CD14-positive monocyte (primary cell): ENCODE measurements around the gene HAUS5. TPM values are rescaled to one million over a fixed set of nuclear protein-coding genes. Genes with fewer than 3 reads are reported as not detected.

Source experiments
- DNase-seq, 3 donors: peaks; one replicate each; pipeline ENCODE4 v3.0.0-alpha.2; 2011 to 2022
- H2AFZ ChIP-seq: 2 replicates; pipeline ENCODE4 v1.6.0; 2012; ENCODE audit warnings: mild to moderate bottlenecking, low read depth, low read length, inconsistent platforms; ENCODE audit not compliant: insufficient read depth, poor library complexity, severe bottlenecking
- H3K27ac ChIP-seq, 2 donors: 1 replicate in 1 of 2; 2 replicates in 1 of 2; pipeline ENCODE4 v1.5.1; 2012 to 2013; ENCODE audit warnings: low read length in 2 of 2, control low read depth in 1 of 2, inconsistent platforms in 1 of 2, low read depth in 1 of 2, mild to moderate bottlenecking in 1 of 2
- H3K27me3 ChIP-seq, 2 donors: one replicate each; pipeline versions ENCODE4 v1.6.0 to v1.6.1; 2011 to 2013; ENCODE audit warnings: low read length in 2 of 2; ENCODE audit not compliant: control insufficient read depth in 2 of 2, insufficient read depth in 2 of 2
- H3K36me3 ChIP-seq, 2 donors: replicated peaks in 1 of 2; 1 replicate in 1 of 2; 2 replicates in 1 of 2; pipeline versions ENCODE4 v1.5.1 to v1.6.1; 2012 to 2013; ENCODE audit warnings: low read length in 2 of 2, control low read depth in 1 of 2, inconsistent platforms in 1 of 2, mild to moderate bottlenecking in 1 of 2; ENCODE audit not compliant: insufficient read depth in 2 of 2, control insufficient read depth in 1 of 2
- H3K4me1 ChIP-seq, 2 donors: 1 replicate in 1 of 2; 2 replicates in 1 of 2; pipeline versions ENCODE4 v1.5.1 to v1.6.1; 2012 to 2013; ENCODE audit warnings: low read length in 2 of 2, control low read depth in 1 of 2, inconsistent platforms in 1 of 2, mild to moderate bottlenecking in 1 of 2, moderate library complexity in 1 of 2; ENCODE audit not compliant: insufficient read depth in 2 of 2, control insufficient read depth in 1 of 2
- H3K4me2 ChIP-seq: replicated peaks from 2 replicates; pipeline ENCODE3; 2012; ENCODE audit warnings: low read length, moderate library complexity, mild to moderate bottlenecking; ENCODE audit not compliant: poor library complexity, severe bottlenecking; ENCODE audit errors: extremely low read depth
- H3K4me3 ChIP-seq, 3 experiments: fragments of 200-600 bp in 1 of 3; sonication (generic) in 1 of 3; replicated peaks in 1 of 3; 1 replicate in 2 of 3; 2 replicates in 1 of 3; pipeline ENCODE4 v1.5.1; 2011 to 2013; ENCODE audit warnings: low read length in 3 of 3, mild to moderate bottlenecking in 3 of 3, control low read depth in 2 of 3, low read depth in 2 of 3, inconsistent platforms in 1 of 3, moderate library complexity in 1 of 3
- H3K79me2 ChIP-seq: 2 replicates; pipeline ENCODE4 v1.6.0; 2012; ENCODE audit warnings: mild to moderate bottlenecking, control low read depth, inconsistent platforms, low read length, moderate library complexity; ENCODE audit not compliant: insufficient read depth
- H3K9ac ChIP-seq: 2 replicates; pipeline ENCODE4 v1.6.0; 2017; ENCODE audit warnings: low read length, mild to moderate bottlenecking; ENCODE audit not compliant: insufficient read depth, poor library complexity, severe bottlenecking
- H3K9me3 ChIP-seq, 2 donors: replicated peaks in 1 of 2; 1 replicate in 1 of 2; 2 replicates in 1 of 2; pipeline versions ENCODE4 v1.5.1 to v1.6.1; 2012 to 2013; ENCODE audit warnings: low read length in 2 of 2, control low read depth in 1 of 2; ENCODE audit not compliant: control insufficient read depth in 1 of 2, insufficient read depth in 1 of 2
- H4K20me1 ChIP-seq: 2 replicates; pipeline ENCODE4 v1.6.0; 2012; ENCODE audit warnings: mild to moderate bottlenecking, low read length, control low read depth, moderate library complexity; ENCODE audit not compliant: insufficient read depth
- H3K27ac Mint-ChIP-seq, 7 donors: one replicate each; pipeline ENCODE4 v1.8.0; 2020; ENCODE audit warnings: mild to moderate bottlenecking in 7 of 7, mixed read lengths in 7 of 7, moderate library complexity in 6 of 7, inconsistent platforms in 2 of 7
- H3K27me3 Mint-ChIP-seq, 3 donors: one replicate each; pipeline ENCODE4 v1.8.0; 2021 to 2022; ENCODE audit warnings: low read depth in 3 of 3, mild to moderate bottlenecking in 3 of 3, mixed read lengths in 3 of 3, moderate library complexity in 3 of 3, inconsistent platforms in 1 of 3
- H3K36me3 Mint-ChIP-seq, 2 donors: one replicate each; pipeline ENCODE4 v1.8.0; 2020; ENCODE audit warnings: mixed read lengths in 2 of 2, inconsistent platforms in 1 of 2, mild to moderate bottlenecking in 1 of 2
- H3K4me1 Mint-ChIP-seq: one replicate; pipeline ENCODE4 v1.8.0; 2020; ENCODE audit warnings: mild to moderate bottlenecking, mixed read lengths
- H3K4me3 Mint-ChIP-seq, 2 donors: one replicate each; pipeline ENCODE4 v1.8.0; 2020; ENCODE audit warnings: mild to moderate bottlenecking in 2 of 2, mixed read lengths in 2 of 2, moderate library complexity in 1 of 2
- H3K9me3 Mint-ChIP-seq, 7 donors: one replicate each; pipeline ENCODE4 v1.8.0; 2020 to 2022; ENCODE audit warnings: mixed read lengths in 7 of 7, mild to moderate bottlenecking in 6 of 7, moderate library complexity in 6 of 7, inconsistent platforms in 2 of 7
- CTCF ChIP-seq: fragments of 200-600 bp; IDR thresholded peaks from one replicate; pipeline ENCODE4 v1.8.0; 2022; ENCODE audit warnings: antibody characterized with exemption, mild to moderate bottlenecking
- WGBS: methylation state at CpG from one replicate; pipeline ENCODE4 v1.1.5; 2013; ENCODE audit warnings: missing lambda C conversion rate; ENCODE audit not compliant: insufficient coverage; 5-methylcytosine and 5-hydroxymethylcytosine counted together
- intact Hi-C, 2 donors: fragments of 100-400 bp; cut with micrococcal nuclease; formaldehyde crosslinking; loops; one replicate each; pipeline versions ENCODE4 v1.15.0 to v1.15.1; 2023
- polyA plus RNA-seq, 3 donors: library from polyadenylated mRNA; depleted of rRNA in 1 of 3; unstranded in 2 of 3; stranded (reverse) in 1 of 3; fragments of 300-500 nt in 2 of 3; fragments of >200 nt in 1 of 3; fragmentation: Illumina TruSeq in 2 of 3; gene quantifications; 1 replicate in 2 of 3; 2 replicates in 1 of 3; pipeline ENCODE4 v1.2.3, GENCODE V29; 2012 to 2021

HAUS5 gene
- polyA plus RNA-seq, 3 donors = 0.94 to 6.3 (median 0.99) TPM

- H3K27me3 Mint-ChIP-seq = peaks cover 22 to 36% (median 27%) of the 10 kb centered on the region in 3 donors
- H3K4me1 Mint-ChIP-seq = peaks cover 3% of the 10 kb centered on the region
- Histone ChIP-seq H3K4me1 (peaks cover 3% of the 10 kb centered on the region in 2 donors), H3K4me3 (no peak within 1 kb of the TSS), H3K9me3 (peaks cover 0 to 5% of the 10 kb centered on the region in 2 donors), H3K27me3 (peaks cover 0 to 14% of the 10 kb centered on the region in 2 donors), H3K27ac (no peak within 1 kb of the TSS), H3K79me2 (no peaks in the 10 kb centered on the region), H3K36me3 (no peaks in the 10 kb centered on the region), H4K20me1 (no peaks in the 10 kb centered on the region), H3K9ac (no peak within 1 kb of the TSS), H2AFZ (no peak within 1 kb of the TSS), H3K4me2 (no peak within 1 kb of the TSS)
- WGBS = 82% methylated on average over 5 of the region's 15 CpGs
- H3K4me3 Mint-ChIP-seq = peak within 1 kb of the TSS in 1 of 2 donors; percentile 33
- no peaks in the 10 kb centered on the region for H3K36me3 Mint-ChIP-seq
- peaks cover 0 to 8% (median 0%) of the 10 kb centered on the region in 7 donors for H3K9me3 Mint-ChIP-seq
- no peak for TF ChIP-seq CTCF
- DNase-seq = no peak
- H3K27ac Mint-ChIP-seq = no peak within 1 kb of the TSS
- intact Hi-C loops = no loop called here
Observed at GRCh38 chr19:35563207-35563829, 49.2 kb upstream of the HAUS5 start, which contains the start of gene ATP4A. Gene ATP4A (minus strand): TSS chr19:35563658. CDS start chr19:35563629, 29 bp downstream.

- Histone ChIP-seq H3K27me3 (no peaks in the 10 kb centered on the region), H2AFZ (no peak overlapping the region), H3K4me2 (no peak overlapping the region), H3K4me1 (no peaks in the 10 kb centered on the region), H4K20me1 (no peaks in the 10 kb centered on the region), H3K79me2 (no peaks in the 10 kb centered on the region), H3K9me3 (no peaks in the 10 kb centered on the region), H3K9ac (no peak overlapping the region), H3K4me3 (no peak overlapping the region), H3K27ac (no peak overlapping the region), H3K36me3 (no peaks in the 10 kb centered on the region)
- Mint-ChIP-seq H3K27ac (no peak overlapping the region), H3K36me3 (no peaks in the 10 kb centered on the region), H3K27me3 (peaks cover 4 to 21% (median 12%) of the 10 kb centered on the region in 3 donors), H3K9me3 (peaks cover 0 to 2% (median 0%) of the 10 kb centered on the region in 7 donors), H3K4me1 (no peaks in the 10 kb centered on the region), H3K4me3 (no peak overlapping the region)
- 93% methylated on average over 9 of the region's 12 CpGs for WGBS
- no peak for TF ChIP-seq CTCF
- no peak for DNase-seq
- intact Hi-C loops = no loop called here
Observed at GRCh38 chr19:35565016-35565856, 47.3 kb upstream of the HAUS5 start.
